Smooth muscle cell (in vitro differentiated cells): ENCODE data around the gene CACNA2D2. TPM values are rescaled to one million over a fixed set of nuclear protein-coding genes. Genes with fewer than 3 reads are reported as not detected.

ENCODE experiments used
- DNase-seq: peaks from one replicate; lab custom pipeline; 2025; ENCODE audit not compliant: unreplicated experiment; lab: John Stamatoyannopoulos, UW
- H2AFZ ChIP-seq: fragments of 200-600 bp; sonication (generic); 2 replicates; pipeline ENCODE4 v1.6.0; 2016; ENCODE audit warnings: antibody characterized with exemption, low read depth, mild to moderate bottlenecking
- H3F3A ChIP-seq: fragments of 200-600 bp; sonication (generic); 2 replicates; pipeline ENCODE4 v1.6.0; 2017; ENCODE audit warnings: antibody characterized with exemption, low read depth
- H3K27ac ChIP-seq: fragments of 200-600 bp; sonication (generic); 2 replicates; pipeline ENCODE4 v1.5.1; 2016; ENCODE audit warnings: low read depth, mild to moderate bottlenecking
- H3K27me3 ChIP-seq: fragments of 200-600 bp; sonication (generic); 2 replicates; pipeline ENCODE4 v1.6.1; 2016; ENCODE audit warnings: low read depth, mild to moderate bottlenecking
- H3K36me3 ChIP-seq: fragments of 200-600 bp; sonication (generic); 2 replicates; pipeline ENCODE4 v1.5.1; 2016; ENCODE audit warnings: low read depth
- H3K4me1 ChIP-seq: fragments of 200-600 bp; sonication (generic); 2 replicates; pipeline ENCODE4 v1.5.1; 2016; ENCODE audit warnings: low read depth
- H3K4me2 ChIP-seq: fragments of 200-600 bp; sonication (generic); 2 replicates; pipeline ENCODE4 v1.6.0; 2016; ENCODE audit warnings: mild to moderate bottlenecking
- H3K4me3 ChIP-seq: fragments of 200-600 bp; sonication (generic); 2 replicates; pipeline ENCODE4 v1.5.1; 2016; ENCODE audit warnings: mild to moderate bottlenecking
- H3K79me2 ChIP-seq: fragments of 200-600 bp; sonication (generic); 2 replicates; pipeline ENCODE4 v1.6.0; 2016; ENCODE audit warnings: low read depth, mild to moderate bottlenecking
- H3K9ac ChIP-seq: fragments of 200-600 bp; sonication (generic); 2 replicates; pipeline ENCODE4 v1.6.0; 2016; ENCODE audit warnings: low read depth
- H3K9me3 ChIP-seq: fragments of 200-600 bp; sonication (generic); replicated peaks from 2 replicates; pipeline ENCODE4 v1.5.1; 2016; ENCODE audit warnings: low read depth
- H4K20me1 ChIP-seq: fragments of 200-600 bp; sonication (generic); 2 replicates; pipeline ENCODE4 v1.6.0; 2016; ENCODE audit warnings: low read depth
- CTCF ChIP-seq: fragments of 200-600 bp; sonication (generic); IDR thresholded peaks from 2 replicates; pipeline ENCODE4 v1.5.1; 2017; ENCODE audit warnings: borderline replicate concordance, mild to moderate bottlenecking, antibody characterized with exemption; ENCODE audit not compliant: insufficient read depth, poor library complexity, severe bottlenecking
- WGBS: methylation state at CpG from one replicate; pipeline ENCODE4 v1.1.7; 2016; ENCODE audit warnings: low lambda C conversion rate; 5-methylcytosine and 5-hydroxymethylcytosine counted together
- polyA plus RNA-seq: library from polyadenylated mRNA; unstranded; fragments of >200 nt; fragmentation: Nextera tagmentation; extraction: Ambion mirVana; gene quantifications from 2 replicates; pipeline ENCODE4 v1.2.1, GENCODE V29; 2016
- total RNA-seq: library from RNA; depleted of rRNA; stranded (reverse); fragments of >200 nt; gene quantifications from 2 replicates; pipeline ENCODE4 v1.2.3, GENCODE V29; 2014

CACNA2D2 gene
- total and polyA plus RNA-seq, 2 experiments from 2014 or later = 0.27 to 0.51 TPM

GRCh38 chr3:50395070-50395860 is 108.2 kb downstream of the CACNA2D2 start:
- TF ChIP-seq CTCF = no peak
- H3K79me2 ChIP-seq = no peaks in the 10 kb centered on the region
- no peak for DNase-seq
- no peaks in the 10 kb centered on the region for H3K4me1 ChIP-seq
- no peaks in the 10 kb centered on the region for H3K27me3 ChIP-seq
- H3K9me3 ChIP-seq = no peaks in the 10 kb centered on the region
- no peaks in the 10 kb centered on the region for H4K20me1 ChIP-seq
- H3K27ac ChIP-seq = no peak overlapping the region
- H3K36me3 ChIP-seq = no peaks in the 10 kb centered on the region
- no peak overlapping the region for H3K4me2 ChIP-seq
- no peaks in the 10 kb centered on the region for H3F3A ChIP-seq
- no peak overlapping the region for H2AFZ ChIP-seq
- WGBS = 88% methylated on average over 10 of the region's 10 CpGs
- H3K4me3 ChIP-seq = no peak overlapping the region
- no peak overlapping the region for H3K9ac ChIP-seq

GRCh38 chr3:50393061-50393460 is 110.4 kb downstream of the CACNA2D2 start:
- no peak overlapping the region for H3K9ac ChIP-seq
- no peaks in the 10 kb centered on the region for H4K20me1 ChIP-seq
- 91% methylated on average over 4 of the region's 5 CpGs for WGBS
- H3K79me2 ChIP-seq = no peaks in the 10 kb centered on the region
- H3F3A ChIP-seq = no peaks in the 10 kb centered on the region
- no peaks in the 10 kb centered on the region for H3K9me3 ChIP-seq
- no peak for DNase-seq
- TF ChIP-seq CTCF = no peak
- H3K4me2 ChIP-seq = no peak overlapping the region
- no peak overlapping the region for H3K4me3 ChIP-seq
- no peaks in the 10 kb centered on the region for H3K4me1 ChIP-seq
- no peaks in the 10 kb centered on the region for H3K36me3 ChIP-seq
- H3K27ac ChIP-seq = no peak overlapping the region
- no peaks in the 10 kb centered on the region for H3K27me3 ChIP-seq
- H2AFZ ChIP-seq = no peak overlapping the region

- TF ChIP-seq CTCF = no peak
- Histone ChIP-seq H3K9me3 (no peaks in the 10 kb centered on the region), H3K36me3 (no peaks in the 10 kb centered on the region), H4K20me1 (no peaks in the 10 kb centered on the region), H3K9ac (no peak overlapping the region), H3F3A (no peaks in the 10 kb centered on the region), H2AFZ (no peak overlapping the region), H3K4me2 (no peak overlapping the region), H3K4me1 (no peaks in the 10 kb centered on the region), H3K27ac (no peak overlapping the region), H3K79me2 (no peaks in the 10 kb centered on the region), H3K27me3 (no peaks in the 10 kb centered on the region), H3K4me3 (no peak overlapping the region)
- DNase-seq = no peak
- 62% methylated on average over 5 of the region's 5 CpGs for WGBS
These were observed 111.2 kb downstream of the CACNA2D2 start for GRCh38 chr3:50392101-50392715.
